ENCODE results near the gene MB21D2.

DNA sequence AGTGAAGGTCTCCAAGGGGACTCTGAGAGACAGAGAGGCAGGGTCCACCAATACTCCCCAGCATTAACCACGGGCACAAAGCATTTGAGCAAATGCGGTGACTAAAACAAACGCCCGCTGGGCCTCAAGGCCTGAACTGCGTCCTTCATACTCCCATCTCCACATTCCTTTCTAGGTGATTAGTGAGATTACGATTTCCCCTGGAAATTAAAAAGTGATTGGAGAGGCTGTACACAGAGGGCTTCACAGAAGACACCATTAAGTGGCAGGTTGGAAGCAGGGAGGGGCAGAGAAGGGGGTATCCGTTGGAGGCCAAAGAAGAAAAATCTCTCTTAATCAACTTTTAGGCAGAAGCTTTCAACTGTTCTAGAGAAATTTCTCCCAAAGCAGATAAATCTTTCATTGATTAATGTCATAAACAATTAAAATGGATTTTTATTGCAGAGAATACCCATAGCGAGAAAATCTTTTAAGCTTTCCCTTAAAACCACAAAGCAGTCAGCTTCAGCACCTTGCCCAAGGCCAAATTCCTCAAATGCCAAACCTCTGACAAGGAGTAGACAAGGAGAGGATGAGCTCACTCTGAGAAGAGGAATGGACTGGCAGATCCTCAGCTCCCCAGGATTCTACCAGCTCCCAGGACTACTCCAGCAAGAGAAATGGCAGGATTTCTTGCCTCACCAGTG lies 38.2 kb downstream of the MB21D2 start:
- TF ChIP-seq, protein P1, sequence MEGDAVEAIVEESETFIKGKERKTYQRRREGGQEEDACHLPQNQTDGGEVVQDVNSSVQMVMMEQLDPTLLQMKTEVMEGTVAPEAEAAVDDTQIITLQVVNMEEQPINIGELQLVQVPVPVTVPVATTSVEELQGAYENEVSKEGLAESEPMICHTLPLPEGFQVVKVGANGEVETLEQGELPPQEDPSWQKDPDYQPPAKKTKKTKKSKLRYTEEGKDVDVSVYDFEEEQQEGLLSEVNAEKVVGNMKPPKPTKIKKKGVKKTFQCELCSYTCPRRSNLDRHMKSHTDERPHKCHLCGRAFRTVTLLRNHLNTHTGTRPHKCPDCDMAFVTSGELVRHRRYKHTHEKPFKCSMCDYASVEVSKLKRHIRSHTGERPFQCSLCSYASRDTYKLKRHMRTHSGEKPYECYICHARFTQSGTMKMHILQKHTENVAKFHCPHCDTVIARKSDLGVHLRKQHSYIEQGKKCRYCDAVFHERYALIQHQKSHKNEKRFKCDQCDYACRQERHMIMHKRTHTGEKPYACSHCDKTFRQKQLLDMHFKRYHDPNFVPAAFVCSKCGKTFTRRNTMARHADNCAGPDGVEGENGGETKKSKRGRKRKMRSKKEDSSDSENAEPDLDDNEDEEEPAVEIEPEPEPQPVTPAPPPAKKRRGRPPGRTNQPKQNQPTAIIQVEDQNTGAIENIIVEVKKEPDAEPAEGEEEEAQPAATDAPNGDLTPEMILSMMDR (conservative IDR thresholded peaks at IDR 0.05; ENCODE audit: low read depth in 2 of 2) = no peak
- TF ChIP-seq, protein P2, sequence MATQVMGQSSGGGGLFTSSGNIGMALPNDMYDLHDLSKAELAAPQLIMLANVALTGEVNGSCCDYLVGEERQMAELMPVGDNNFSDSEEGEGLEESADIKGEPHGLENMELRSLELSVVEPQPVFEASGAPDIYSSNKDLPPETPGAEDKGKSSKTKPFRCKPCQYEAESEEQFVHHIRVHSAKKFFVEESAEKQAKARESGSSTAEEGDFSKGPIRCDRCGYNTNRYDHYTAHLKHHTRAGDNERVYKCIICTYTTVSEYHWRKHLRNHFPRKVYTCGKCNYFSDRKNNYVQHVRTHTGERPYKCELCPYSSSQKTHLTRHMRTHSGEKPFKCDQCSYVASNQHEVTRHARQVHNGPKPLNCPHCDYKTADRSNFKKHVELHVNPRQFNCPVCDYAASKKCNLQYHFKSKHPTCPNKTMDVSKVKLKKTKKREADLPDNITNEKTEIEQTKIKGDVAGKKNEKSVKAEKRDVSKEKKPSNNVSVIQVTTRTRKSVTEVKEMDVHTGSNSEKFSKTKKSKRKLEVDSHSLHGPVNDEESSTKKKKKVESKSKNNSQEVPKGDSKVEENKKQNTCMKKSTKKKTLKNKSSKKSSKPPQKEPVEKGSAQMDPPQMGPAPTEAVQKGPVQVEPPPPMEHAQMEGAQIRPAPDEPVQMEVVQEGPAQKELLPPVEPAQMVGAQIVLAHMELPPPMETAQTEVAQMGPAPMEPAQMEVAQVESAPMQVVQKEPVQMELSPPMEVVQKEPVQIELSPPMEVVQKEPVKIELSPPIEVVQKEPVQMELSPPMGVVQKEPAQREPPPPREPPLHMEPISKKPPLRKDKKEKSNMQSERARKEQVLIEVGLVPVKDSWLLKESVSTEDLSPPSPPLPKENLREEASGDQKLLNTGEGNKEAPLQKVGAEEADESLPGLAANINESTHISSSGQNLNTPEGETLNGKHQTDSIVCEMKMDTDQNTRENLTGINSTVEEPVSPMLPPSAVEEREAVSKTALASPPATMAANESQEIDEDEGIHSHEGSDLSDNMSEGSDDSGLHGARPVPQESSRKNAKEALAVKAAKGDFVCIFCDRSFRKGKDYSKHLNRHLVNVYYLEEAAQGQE (IDR thresholded peaks at IDR 0.05; ENCODE audit: unreplicated experiment) = no peak
- TF ChIP-seq POLR2AphosphoS5 (IDR thresholded peaks at IDR 0.05; ENCODE audit: low read depth) = no peak

Data from GM23338 (cell line).